ENCODE data around the gene PPME1.
A peak's percentile ranks its signal among the peaks of the same experiment; 100 is the strongest.
"Not testable (repeated sequence)": the region's sequence is repeated elsewhere in the genome, so short reads cannot be mapped to it uniquely, and the experiment has no call there.

Gene PPME1, protein sequence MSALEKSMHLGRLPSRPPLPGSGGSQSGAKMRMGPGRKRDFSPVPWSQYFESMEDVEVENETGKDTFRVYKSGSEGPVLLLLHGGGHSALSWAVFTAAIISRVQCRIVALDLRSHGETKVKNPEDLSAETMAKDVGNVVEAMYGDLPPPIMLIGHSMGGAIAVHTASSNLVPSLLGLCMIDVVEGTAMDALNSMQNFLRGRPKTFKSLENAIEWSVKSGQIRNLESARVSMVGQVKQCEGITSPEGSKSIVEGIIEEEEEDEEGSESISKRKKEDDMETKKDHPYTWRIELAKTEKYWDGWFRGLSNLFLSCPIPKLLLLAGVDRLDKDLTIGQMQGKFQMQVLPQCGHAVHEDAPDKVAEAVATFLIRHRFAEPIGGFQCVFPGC

DNA sequence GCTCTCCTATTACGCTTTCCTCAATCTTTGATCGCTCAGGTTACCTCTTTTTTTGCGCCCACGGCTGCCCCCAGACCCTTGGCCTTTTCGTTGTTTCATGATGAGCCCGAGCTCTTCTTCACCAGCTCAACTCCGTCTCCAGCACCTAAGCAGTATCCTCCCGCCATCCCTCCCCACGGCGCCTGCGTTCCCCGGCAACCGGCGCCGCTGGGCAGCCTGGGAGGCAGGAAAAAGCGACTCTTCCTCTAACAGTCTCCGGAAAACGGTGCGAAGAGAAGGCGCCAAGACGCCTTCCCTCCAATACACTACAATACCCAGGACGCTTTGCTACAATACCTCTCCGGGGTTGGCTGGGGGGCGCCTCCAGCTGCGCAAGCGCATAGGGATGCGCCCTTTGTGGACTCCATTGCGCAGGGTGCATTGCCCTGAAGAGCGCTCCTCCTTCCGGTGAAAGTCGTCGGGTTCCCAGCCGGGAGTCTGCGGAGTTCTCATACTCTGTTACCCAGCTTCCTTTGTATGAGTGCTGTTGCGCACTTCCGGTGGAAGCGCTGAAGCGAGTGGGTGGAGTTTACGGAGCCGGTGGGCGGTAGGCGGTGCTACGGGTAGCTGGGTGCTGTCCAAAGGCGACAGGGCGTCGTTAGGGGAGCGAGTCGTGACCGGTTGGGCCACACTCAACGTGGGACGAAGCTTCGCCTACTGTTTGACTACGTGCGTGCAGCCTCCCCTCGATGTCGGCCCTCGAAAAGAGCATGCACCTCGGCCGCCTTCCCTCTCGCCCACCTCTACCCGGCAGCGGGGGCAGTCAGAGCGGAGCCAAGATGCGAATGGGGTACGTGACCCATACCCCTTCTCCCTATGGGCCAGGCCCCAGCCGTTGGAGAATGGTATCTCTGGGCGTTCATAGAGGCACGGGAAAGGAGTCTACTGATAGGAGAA, at the start of gene PPME1, which contains the start of gene C2CD3:
Gene PPME1 (plus strand): TSS at position 596 of the 936 bp plus-strand sequence. CDS start 133 bp downstream, at position 729.
Gene C2CD3 (minus strand): TSS at position 309 of the 936 bp plus-strand sequence. CDS start 210 bp downstream, at position 99.
- FAIRE-seq = peak; percentile 90

DNA sequence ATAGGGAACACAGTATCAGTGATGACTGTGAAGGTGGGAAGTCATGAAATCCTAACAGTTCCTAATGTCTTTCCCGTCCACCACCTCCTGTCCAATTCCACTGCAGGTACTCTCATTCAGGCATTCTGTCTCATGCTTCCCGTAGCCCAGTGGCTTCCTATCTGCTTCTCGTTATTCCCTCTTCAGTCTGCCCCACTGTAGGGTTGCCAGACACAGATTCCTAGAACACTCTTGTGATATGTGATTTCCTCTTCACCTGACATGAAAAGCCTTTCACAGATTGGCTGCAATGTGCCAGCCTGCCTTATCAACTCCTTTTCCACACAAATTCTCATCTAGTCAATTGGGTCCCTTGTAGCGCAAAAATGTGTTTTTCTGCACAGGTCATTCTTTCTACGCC, 49.3 kb upstream of the PPME1 start:
- FAIRE-seq = no peak

GRCh38 chr11:74123008-74123448, 48.1 kb upstream of the PPME1 start:
- FAIRE-seq = peak; percentile 9

DNA sequence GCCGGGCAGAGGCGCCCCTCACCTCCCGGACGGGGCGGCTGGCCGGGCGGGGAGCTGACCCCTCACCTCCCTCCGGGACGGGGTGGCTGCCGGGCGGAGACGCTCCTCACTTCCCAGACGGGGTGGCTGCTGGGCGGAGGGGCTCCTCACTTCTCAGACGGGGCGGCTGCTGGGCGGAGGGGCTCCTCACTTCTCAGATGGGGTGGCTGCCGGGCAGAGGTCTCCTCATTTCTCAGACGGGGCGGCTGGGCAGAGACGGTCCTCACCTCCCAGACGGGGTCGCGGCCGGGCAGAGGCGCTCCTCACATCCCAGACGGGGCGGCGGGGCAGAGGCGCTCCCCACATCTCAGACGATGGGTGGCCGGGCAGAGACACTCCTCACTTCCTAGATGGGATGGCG, 42.0 kb upstream of the PPME1 start:
- FAIRE-seq = not testable (repeated sequence)

DNA sequence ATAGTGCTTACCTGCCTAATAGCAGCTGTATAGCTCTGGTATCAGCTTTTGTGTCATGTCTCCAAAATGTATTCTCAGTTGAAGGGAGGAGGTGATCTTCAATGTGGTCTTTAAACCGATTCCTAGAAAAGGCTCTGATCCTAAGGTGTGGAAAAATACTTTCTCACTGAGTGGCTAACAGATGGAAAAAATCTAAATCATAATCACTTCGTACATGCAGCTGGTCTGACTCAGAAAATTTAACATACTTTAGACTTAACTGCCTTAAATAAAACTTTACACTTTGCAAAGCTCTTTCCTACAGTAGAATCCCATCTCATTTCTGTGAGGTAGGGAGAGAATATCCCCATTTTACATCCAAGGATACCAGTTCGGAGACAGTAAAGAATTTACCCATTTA, 38.3 kb upstream of the PPME1 start:
- FAIRE-seq = no peak

DNA sequence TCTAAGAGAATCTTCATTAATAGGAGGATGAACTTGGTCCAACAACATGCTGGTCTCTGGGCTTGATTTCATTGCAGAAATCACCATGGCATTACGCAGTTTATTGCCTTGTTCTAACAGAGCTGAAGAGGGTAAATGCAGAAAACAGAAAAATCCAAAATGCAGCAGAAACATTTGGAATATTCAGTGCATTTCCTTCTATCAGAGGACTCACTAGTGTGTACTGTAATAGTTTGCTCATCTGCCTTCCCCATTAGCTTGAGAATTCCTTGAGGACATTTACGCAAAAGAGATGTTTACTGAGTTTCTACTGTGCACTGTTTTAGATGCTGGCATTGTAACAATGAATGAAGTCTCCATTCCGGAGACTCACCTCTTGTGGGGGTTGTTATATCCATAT, 37.7 kb upstream of the PPME1 start:
- no peak for FAIRE-seq

- FAIRE-seq = no peak
Measured at GRCh38 chr11:74134661-74135060, 36.4 kb upstream of the PPME1 start.

DNA sequence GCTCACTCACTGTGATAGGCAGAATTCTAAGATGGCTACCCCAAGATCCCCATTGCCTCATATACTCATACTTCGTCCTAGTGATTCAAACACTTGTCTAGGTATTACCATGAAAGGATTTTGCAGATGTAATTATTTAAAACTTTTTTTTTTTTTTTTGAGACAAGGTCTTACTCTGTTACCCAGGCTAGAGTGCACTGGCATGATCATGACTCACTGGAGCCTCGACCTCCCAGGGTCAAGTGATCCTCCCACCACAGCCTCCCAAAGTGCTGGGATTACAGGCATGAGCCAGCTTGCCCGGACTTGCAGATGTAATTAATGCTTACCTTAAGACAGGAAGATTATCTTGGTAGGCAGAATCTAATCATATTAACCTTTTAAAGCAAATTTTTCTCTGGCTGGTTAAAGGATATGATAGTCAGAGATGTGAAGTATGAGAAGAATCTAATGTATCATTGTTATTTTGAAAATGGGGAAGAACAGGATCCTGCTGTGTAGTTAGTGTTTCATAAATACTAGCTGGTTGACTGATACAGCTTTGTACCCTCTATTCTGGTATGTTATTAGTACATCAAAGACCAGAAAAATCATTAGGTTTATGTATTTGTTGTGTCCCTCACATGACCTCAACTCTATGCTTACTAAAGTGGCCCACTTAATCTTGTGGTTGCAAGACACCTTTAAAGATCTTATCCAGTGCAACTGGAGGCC, 35.8 kb upstream of the PPME1 start:
- no peak for FAIRE-seq

GRCh38 chr11:74138021-74138420, 33.1 kb upstream of the PPME1 start:
- no peak for FAIRE-seq

GRCh38 chr11:74138572-74138971, 32.5 kb upstream of the PPME1 start:
- FAIRE-seq = no peak

DNA sequence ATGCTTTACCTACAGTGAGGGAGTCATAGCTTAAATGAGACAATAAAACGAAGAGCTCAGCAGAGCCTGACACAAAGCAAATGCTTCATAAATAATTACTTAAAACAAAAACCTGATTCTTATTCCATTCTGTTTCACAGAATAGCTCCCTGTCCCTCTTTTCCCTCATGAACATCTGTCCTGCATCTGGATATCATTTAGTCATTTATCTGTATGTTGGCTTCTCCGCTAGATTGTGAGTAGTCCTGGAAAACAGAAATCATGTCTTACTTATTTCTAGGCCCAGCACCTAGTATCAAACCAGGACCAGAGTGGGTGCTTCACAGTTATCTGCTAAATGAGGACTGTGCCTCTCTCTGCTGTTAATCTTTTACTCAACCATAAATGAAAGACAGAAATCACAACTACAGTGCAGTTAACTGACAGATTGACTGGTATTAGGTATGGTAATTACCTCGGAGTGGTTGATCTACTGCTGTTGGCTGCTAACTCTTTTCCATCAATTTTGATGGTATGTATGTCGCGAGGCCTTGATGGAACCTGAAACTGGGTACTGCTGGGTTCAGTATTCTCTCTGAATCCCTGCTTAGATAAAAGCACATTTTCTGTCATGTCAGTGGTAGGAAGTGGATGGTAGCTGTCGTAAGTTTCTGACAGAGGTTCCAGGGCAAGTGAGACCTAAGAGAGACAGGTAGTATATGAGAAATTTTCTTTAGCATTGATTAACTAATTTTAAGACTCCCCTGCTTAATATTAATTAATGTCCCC, 31.8 kb upstream of the PPME1 start:
- no peak for FAIRE-seq

- FAIRE-seq = not testable (repeated sequence)
Measured at GRCh38 chr11:74139919-74140431, 31.1 kb upstream of the PPME1 start.

DNA sequence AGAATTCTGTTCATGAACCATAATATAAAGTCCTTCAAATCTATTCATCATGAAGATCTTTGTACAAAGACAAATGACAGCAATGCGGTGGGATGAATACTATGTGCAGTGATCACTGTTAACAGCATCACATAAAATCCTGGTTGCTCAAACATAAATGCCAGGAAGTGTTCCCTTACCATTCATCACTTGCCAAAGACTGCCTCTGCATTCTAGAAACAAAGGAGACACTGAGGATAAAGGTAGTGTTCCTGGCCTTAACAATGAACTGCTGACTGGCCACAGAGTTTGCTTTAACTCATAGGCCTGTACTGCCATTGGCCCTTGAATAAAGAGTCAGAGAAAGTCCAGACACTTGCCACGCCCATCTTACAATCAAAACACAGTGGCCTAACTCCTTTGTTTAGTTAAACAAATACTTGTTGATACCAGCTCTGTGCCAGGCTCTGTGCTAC, 29.8 kb upstream of the PPME1 start:
- no peak for FAIRE-seq

- no peak for FAIRE-seq
Measured at GRCh38 chr11:74141908-74142307, 29.2 kb upstream of the PPME1 start.

GRCh38 chr11:74142624-74143023, 28.5 kb upstream of the PPME1 start:
- FAIRE-seq = no peak

DNA sequence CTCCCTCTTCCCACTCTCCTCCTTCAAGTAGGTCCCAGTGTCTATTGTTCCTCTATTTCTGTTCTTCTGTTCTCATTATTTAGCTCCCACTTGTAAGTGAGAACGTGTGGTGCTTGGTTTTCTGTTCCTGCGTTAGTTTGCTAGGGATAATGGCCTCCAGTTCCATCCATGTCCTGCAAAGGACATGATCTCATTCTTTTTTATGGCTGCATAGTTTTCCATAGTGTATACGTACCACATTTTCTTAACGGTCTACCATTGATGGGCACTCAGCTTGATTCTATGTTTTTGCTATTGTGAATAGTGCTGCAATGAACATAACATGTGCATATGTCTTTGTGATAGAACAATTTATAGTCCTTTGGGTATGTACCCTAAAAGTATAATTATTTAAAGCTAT, 26.5 kb upstream of the PPME1 start:
- FAIRE-seq = no peak

- no peak for FAIRE-seq
Measured at GRCh38 chr11:74147199-74147929, 23.7 kb upstream of the PPME1 start.

- FAIRE-seq = no peak
Measured at GRCh38 chr11:74153224-74153623, 17.9 kb upstream of the PPME1 start.

GRCh38 chr11:74154620-74155281, 16.3 kb upstream of the PPME1 start:
- no peak for FAIRE-seq

- FAIRE-seq = no peak
Measured at GRCh38 chr11:74157169-74157568, 13.9 kb upstream of the PPME1 start.

- no peak for FAIRE-seq
Measured at GRCh38 chr11:74159642-74160041, 11.4 kb upstream of the PPME1 start.

Measured in islet of Langerhans (tissue), 1 donor.